SK-N-SH treated with all-trans-retinoic acid at 6 μM for 48 hours (cell line): Measurements from ENCODE around the gene LRP8.

Experiments used
- ARNTL ChIP-seq: fragments of 450-650 bp; formaldehyde crosslinking; IDR thresholded peaks from 2 replicates; pipeline ENCODE4 v1.5.0; 2020; ENCODE audit warnings: low read depth, mild to moderate bottlenecking, moderate library complexity, borderline replicate concordance
- OSR1 ChIP-seq: fragments of 250-450 bp; sonication (Bioruptor Pico); IDR thresholded peaks from 2 replicates; pipeline ENCODE4 v1.8.0; 2022; ENCODE audit warnings: moderate library complexity, mild to moderate bottlenecking, inconsistent platforms
- PPARA ChIP-seq: fragments of 250-450 bp; sonication (Bioruptor Pico); IDR thresholded peaks from 2 replicates; pipeline ENCODE4 v1.5.0; 2020; ENCODE audit warnings: mild to moderate bottlenecking, borderline replicate concordance
- RARB ChIP-seq: fragments of 250-450 bp; sonication (Bioruptor Pico); IDR thresholded peaks from 2 replicates; pipeline ENCODE4 v1.8.0; 2021; ENCODE audit warnings: mild to moderate bottlenecking, moderate library complexity
- ZFP3 ChIP-seq: fragments of 250-450 bp; sonication (Bioruptor Pico); IDR thresholded peaks from 2 replicates; pipeline ENCODE4 v1.5.0; 2020; ENCODE audit warnings: mild to moderate bottlenecking, moderate library complexity
- ZNF565 ChIP-seq: fragments of 450-650 bp; formaldehyde crosslinking; conservative IDR thresholded peaks from 2 replicates; pipeline ENCODE4 v1.5.0; 2020; ENCODE audit warnings: low read depth, mild to moderate bottlenecking, moderate library complexity
- ZNF70 ChIP-seq: fragments of 450-650 bp; formaldehyde crosslinking; IDR thresholded peaks from 2 replicates; pipeline ENCODE4 v1.5.0; 2020; ENCODE audit warnings: mild to moderate bottlenecking, moderate library complexity
- ZNF8 ChIP-seq: fragments of 450-650 bp; formaldehyde crosslinking; IDR thresholded peaks from 2 replicates; pipeline ENCODE4 v1.5.0; 2020; ENCODE audit warnings: mild to moderate bottlenecking, moderate library complexity
- TF ChIP-seq, protein P1 (sequence below): fragments of 250-450 bp; sonication (Bioruptor Pico); IDR thresholded peaks from 2 replicates; pipeline ENCODE4 v1.5.1; 2021; ENCODE audit warnings: mild to moderate bottlenecking, moderate library complexity
- TF ChIP-seq, protein P2 (sequence below): fragments of 250-450 bp; sonication (Bioruptor Pico); IDR thresholded peaks from 2 replicates; pipeline ENCODE4 v1.5.1; 2020; ENCODE audit warnings: low read depth, mild to moderate bottlenecking, moderate library complexity
- TF ChIP-seq, protein P3 (sequence below): fragments of 250-450 bp; sonication (Bioruptor Pico); IDR thresholded peaks from 2 replicates; pipeline ENCODE4 v1.5.0; 2020; ENCODE audit warnings: mild to moderate bottlenecking, moderate library complexity
- TF ChIP-seq, protein P4 (sequence below): fragments of 250-450 bp; sonication (Bioruptor Pico); IDR thresholded peaks from 2 replicates; pipeline ENCODE4 v1.8.0; 2021; ENCODE audit warnings: low read depth, mild to moderate bottlenecking, moderate library complexity, borderline replicate concordance

DNA sequence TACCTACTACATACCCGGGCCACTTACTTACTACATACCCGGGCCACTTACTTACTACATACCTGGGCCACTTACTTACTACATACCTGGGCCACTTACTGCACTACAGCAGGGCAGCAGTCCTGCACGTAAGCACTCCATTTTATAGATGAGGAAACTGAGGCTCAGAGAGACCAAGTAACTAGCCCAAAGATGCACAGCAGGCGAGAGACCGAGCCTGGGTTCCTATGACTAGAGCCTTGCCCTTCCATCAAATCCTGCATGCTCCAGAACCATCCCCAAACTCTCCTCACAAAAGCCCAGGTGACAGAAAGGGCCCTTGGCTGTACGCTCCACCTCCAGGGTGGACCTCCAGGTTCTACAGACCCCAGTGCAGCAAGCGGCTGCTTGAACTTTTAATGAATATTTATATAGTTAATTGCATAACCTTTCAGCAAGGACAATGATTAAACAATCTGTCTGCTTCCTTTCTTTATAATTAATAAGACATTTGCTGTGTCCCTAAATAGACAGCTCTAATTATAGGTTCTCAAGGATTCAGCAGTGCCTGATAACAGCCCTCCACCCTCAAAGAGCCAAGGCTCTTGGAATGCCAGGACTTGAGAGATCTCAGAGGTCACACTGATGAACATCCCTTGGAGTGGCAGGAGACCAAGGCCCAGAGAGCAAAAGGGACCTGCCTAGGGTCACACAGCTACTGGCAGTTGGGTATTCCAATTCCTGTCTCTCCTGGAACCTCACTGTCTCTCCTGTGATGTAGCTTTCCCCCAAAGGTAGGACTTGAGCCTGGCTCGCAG, 43.4 kb downstream of the LRP8 start:
- no peak for TF ChIP-seq RARB (CRISPR knock-in tag)
- no peak for TF ChIP-seq PPARA
- TF ChIP-seq, protein P1, sequence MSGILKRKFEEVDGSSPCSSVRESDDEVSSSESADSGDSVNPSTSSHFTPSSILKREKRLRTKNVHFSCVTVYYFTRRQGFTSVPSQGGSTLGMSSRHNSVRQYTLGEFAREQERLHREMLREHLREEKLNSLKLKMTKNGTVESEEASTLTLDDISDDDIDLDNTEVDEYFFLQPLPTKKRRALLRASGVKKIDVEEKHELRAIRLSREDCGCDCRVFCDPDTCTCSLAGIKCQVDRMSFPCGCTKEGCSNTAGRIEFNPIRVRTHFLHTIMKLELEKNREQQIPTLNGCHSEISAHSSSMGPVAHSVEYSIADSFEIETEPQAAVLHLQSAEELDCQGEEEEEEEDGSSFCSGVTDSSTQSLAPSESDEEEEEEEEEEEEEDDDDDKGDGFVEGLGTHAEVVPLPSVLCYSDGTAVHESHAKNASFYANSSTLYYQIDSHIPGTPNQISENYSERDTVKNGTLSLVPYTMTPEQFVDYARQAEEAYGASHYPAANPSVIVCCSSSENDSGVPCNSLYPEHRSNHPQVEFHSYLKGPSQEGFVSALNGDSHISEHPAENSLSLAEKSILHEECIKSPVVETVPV (CRISPR knock-in tag): no peak
- TF ChIP-seq, protein P2, sequence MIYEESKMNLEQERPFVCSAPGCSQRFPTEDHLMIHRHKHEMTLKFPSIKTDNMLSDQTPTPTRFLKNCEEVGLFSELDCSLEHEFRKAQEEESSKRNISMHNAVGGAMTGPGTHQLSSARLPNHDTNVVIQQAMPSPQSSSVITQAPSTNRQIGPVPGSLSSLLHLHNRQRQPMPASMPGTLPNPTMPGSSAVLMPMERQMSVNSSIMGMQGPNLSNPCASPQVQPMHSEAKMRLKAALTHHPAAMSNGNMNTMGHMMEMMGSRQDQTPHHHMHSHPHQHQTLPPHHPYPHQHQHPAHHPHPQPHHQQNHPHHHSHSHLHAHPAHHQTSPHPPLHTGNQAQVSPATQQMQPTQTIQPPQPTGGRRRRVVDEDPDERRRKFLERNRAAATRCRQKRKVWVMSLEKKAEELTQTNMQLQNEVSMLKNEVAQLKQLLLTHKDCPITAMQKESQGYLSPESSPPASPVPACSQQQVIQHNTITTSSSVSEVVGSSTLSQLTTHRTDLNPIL (CRISPR knock-in tag): no peak
- no peak for TF ChIP-seq ZNF565
- TF ChIP-seq ARNTL (CRISPR knock-in tag): no peak
- TF ChIP-seq, protein P3, sequence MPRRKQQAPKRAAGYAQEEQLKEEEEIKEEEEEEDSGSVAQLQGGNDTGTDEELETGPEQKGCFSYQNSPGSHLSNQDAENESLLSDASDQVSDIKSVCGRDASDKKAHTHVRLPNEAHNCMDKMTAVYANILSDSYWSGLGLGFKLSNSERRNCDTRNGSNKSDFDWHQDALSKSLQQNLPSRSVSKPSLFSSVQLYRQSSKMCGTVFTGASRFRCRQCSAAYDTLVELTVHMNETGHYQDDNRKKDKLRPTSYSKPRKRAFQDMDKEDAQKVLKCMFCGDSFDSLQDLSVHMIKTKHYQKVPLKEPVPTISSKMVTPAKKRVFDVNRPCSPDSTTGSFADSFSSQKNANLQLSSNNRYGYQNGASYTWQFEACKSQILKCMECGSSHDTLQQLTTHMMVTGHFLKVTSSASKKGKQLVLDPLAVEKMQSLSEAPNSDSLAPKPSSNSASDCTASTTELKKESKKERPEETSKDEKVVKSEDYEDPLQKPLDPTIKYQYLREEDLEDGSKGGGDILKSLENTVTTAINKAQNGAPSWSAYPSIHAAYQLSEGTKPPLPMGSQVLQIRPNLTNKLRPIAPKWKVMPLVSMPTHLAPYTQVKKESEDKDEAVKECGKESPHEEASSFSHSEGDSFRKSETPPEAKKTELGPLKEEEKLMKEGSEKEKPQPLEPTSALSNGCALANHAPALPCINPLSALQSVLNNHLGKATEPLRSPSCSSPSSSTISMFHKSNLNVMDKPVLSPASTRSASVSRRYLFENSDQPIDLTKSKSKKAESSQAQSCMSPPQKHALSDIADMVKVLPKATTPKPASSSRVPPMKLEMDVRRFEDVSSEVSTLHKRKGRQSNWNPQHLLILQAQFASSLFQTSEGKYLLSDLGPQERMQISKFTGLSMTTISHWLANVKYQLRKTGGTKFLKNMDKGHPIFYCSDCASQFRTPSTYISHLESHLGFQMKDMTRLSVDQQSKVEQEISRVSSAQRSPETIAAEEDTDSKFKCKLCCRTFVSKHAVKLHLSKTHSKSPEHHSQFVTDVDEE (CRISPR knock-in tag): no peak
- no peak for TF ChIP-seq ZFP3 (CRISPR knock-in tag)
- no peak for TF ChIP-seq ZNF8 (CRISPR knock-in tag)
- TF ChIP-seq ZNF70 (CRISPR knock-in tag): no peak
- TF ChIP-seq OSR1: no peak
- TF ChIP-seq, protein P4, sequence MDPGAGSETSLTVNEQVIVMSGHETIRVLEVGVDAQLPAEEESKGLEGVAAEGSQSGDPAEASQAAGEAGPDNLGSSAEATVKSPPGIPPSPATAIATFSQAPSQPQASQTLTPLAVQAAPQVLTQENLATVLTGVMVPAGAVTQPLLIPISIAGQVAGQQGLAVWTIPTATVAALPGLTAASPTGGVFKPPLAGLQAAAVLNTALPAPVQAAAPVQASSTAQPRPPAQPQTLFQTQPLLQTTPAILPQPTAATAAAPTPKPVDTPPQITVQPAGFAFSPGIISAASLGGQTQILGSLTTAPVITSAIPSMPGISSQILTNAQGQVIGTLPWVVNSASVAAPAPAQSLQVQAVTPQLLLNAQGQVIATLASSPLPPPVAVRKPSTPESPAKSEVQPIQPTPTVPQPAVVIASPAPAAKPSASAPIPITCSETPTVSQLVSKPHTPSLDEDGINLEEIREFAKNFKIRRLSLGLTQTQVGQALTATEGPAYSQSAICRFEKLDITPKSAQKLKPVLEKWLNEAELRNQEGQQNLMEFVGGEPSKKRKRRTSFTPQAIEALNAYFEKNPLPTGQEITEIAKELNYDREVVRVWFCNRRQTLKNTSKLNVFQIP (CRISPR knock-in tag): no peak
